ENCODE data around the gene DCAF10.
A peak's percentile ranks its signal among the peaks of the same experiment; 100 is the strongest.
"Not testable (repeated sequence)": the region's sequence is repeated elsewhere in the genome, so short reads cannot be mapped to it uniquely, and the experiment has no call there.

The DCAF10 gene

GRCh38 chr9:37800631-37801286 is at the start of gene DCAF10:
Gene DCAF10, plus strand, starts transcription at chr9:37800797. Its CDS starts 70 bp downstream, at chr9:37800867.
- Mint-ChIP-seq H3K27ac (peak within 1 kb of the TSS; percentile 92 to 95), H3K4me3 (peak within 1 kb of the TSS; percentile 93), H3K4me1 (peaks cover 43% of the 10 kb centered on the region), H3K9me3 (no peaks in the 10 kb centered on the region), H3K27me3 (no peaks in the 10 kb centered on the region)
- DNase-seq (peak; percentile 92), ATAC-seq (peak; percentile 91)

- DNase-seq (no peak), ATAC-seq (no peak)
- peaks cover 0 to 3% of the 10 kb centered on the region in 2 donors for H3K9me3 Mint-ChIP-seq
- H3K27ac Mint-ChIP-seq, result no peak overlapping the region
- H3K27me3 Mint-ChIP-seq, result no peaks in the 10 kb centered on the region
- H3K4me1 Mint-ChIP-seq, result peaks cover 28% of the 10 kb centered on the region
- no peak overlapping the region for H3K4me3 Mint-ChIP-seq
These were observed 49.4 kb upstream of the DCAF10 start for GRCh38 chr9:37751186-37751585.

GRCh38 chr9:37751704-37752103 is 48.9 kb upstream of the DCAF10 start:
- H3K9me3 Mint-ChIP-seq, ATAC-seq, DNase-seq, H3K27me3 Mint-ChIP-seq, H3K27ac Mint-ChIP-seq, H3K4me3 Mint-ChIP-seq: not testable (repeated sequence)
- H3K4me1 Mint-ChIP-seq, result peaks cover 30% of the 10 kb centered on the region

- DNase-seq, ATAC-seq, H3K27me3 Mint-ChIP-seq, H3K4me3 Mint-ChIP-seq, H3K9me3 Mint-ChIP-seq, H3K27ac Mint-ChIP-seq: not testable (repeated sequence)
- peaks cover 30% of the 10 kb centered on the region for H3K4me1 Mint-ChIP-seq
These were observed 48.5 kb upstream of the DCAF10 start for GRCh38 chr9:37752112-37752511.

- no peak for ATAC-seq
- peak overlapping the region; percentile 96 to 97 for H3K27ac Mint-ChIP-seq
- H3K4me1 Mint-ChIP-seq, result peaks cover 30% of the 10 kb centered on the region
- peaks cover 0 to 3% of the 10 kb centered on the region in 2 donors for H3K9me3 Mint-ChIP-seq
- H3K4me3 Mint-ChIP-seq, result peak overlapping the region; percentile 83 to 92
- peak; percentile 10 to 31 for DNase-seq
- no peaks in the 10 kb centered on the region for H3K27me3 Mint-ChIP-seq
These were observed 47.7 kb upstream of the DCAF10 start for GRCh38 chr9:37752642-37753488.

GRCh38 chr9:37753489-37754190 is 47.0 kb upstream of the DCAF10 start, which contains the start of gene TRMT10B:
Gene TRMT10B, plus strand, starts transcription at chr9:37753805. Its CDS starts 8,127 bp downstream, at chr9:37761932.
- Mint-ChIP-seq H3K27me3 (no peaks in the 10 kb centered on the region), H3K4me3 (peak within 1 kb of the TSS; percentile 83 to 92), H3K4me1 (peaks cover 32% of the 10 kb centered on the region), H3K27ac (peak within 1 kb of the TSS; percentile 96 to 97), H3K9me3 (peaks cover 0 to 3% of the 10 kb centered on the region in 2 donors)
- DNase-seq (peak; percentile 66 to 69), ATAC-seq (peak; percentile 89)

- H3K4me3 Mint-ChIP-seq, result no peak overlapping the region
- no peaks in the 10 kb centered on the region for H3K9me3 Mint-ChIP-seq
- H3K4me1 Mint-ChIP-seq, result peaks cover 33% of the 10 kb centered on the region
- H3K27me3 Mint-ChIP-seq, result no peaks in the 10 kb centered on the region
- ATAC-seq, result no peak
- H3K27ac Mint-ChIP-seq, result no peak overlapping the region
- DNase-seq, result no peak
These were observed 41.9 kb upstream of the DCAF10 start for GRCh38 chr9:37758747-37759146.

- no peaks in the 10 kb centered on the region for H3K27me3 Mint-ChIP-seq
- DNase-seq (no peak), ATAC-seq (no peak)
- no peak overlapping the region for H3K4me3 Mint-ChIP-seq
- no peaks in the 10 kb centered on the region for H3K9me3 Mint-ChIP-seq
- H3K27ac Mint-ChIP-seq, result peak overlapping the region in 1 of 2 donors; percentile 2
- peaks cover 17% of the 10 kb centered on the region for H3K4me1 Mint-ChIP-seq
These were observed 40.0 kb upstream of the DCAF10 start for GRCh38 chr9:37760416-37761161.

- DNase-seq (no peak), ATAC-seq (no peak)
- no peaks in the 10 kb centered on the region for H3K9me3 Mint-ChIP-seq
- no peaks in the 10 kb centered on the region for H3K27me3 Mint-ChIP-seq
- H3K4me1 Mint-ChIP-seq, result peaks cover 9% of the 10 kb centered on the region
- no peak overlapping the region for H3K27ac Mint-ChIP-seq
- H3K4me3 Mint-ChIP-seq, result no peak overlapping the region
These were observed 39.1 kb upstream of the DCAF10 start for GRCh38 chr9:37761511-37761910.

GRCh38 chr9:37765263-37765662 is 35.3 kb upstream of the DCAF10 start:
- not testable (repeated sequence) for H3K27me3 Mint-ChIP-seq, H3K4me3 Mint-ChIP-seq, H3K9me3 Mint-ChIP-seq, H3K27ac Mint-ChIP-seq, DNase-seq, H3K4me1 Mint-ChIP-seq, ATAC-seq

GRCh38 chr9:37769306-37769705 is 31.3 kb upstream of the DCAF10 start:
- H3K9me3 Mint-ChIP-seq, result no peaks in the 10 kb centered on the region
- no peak for ATAC-seq
- H3K4me3 Mint-ChIP-seq, result no peak overlapping the region
- H3K27me3 Mint-ChIP-seq, result no peaks in the 10 kb centered on the region
- no peak overlapping the region for H3K27ac Mint-ChIP-seq
- no peaks in the 10 kb centered on the region for H3K4me1 Mint-ChIP-seq
- DNase-seq, result no peak

- Mint-ChIP-seq H3K9me3 (no peaks in the 10 kb centered on the region), H3K27me3 (no peaks in the 10 kb centered on the region), H3K4me1 (no peaks in the 10 kb centered on the region), H3K4me3 (no peak overlapping the region), H3K27ac (no peak overlapping the region)
- no peak for ATAC-seq
- DNase-seq, result no peak
These were observed 30.6 kb upstream of the DCAF10 start for GRCh38 chr9:37769995-37770394.

- peak overlapping the region; percentile 20 to 55 for H3K27ac Mint-ChIP-seq
- ATAC-seq (no peak), DNase-seq (no peak)
- H3K4me1 Mint-ChIP-seq, result peaks cover 4% of the 10 kb centered on the region
- no peaks in the 10 kb centered on the region for H3K9me3 Mint-ChIP-seq
- no peak overlapping the region for H3K4me3 Mint-ChIP-seq
- no peaks in the 10 kb centered on the region for H3K27me3 Mint-ChIP-seq
These were observed 25.2 kb upstream of the DCAF10 start for GRCh38 chr9:37775216-37775919.

GRCh38 chr9:37776328-37776727 is 24.3 kb upstream of the DCAF10 start:
- no peak for ATAC-seq
- DNase-seq, result no peak
- Mint-ChIP-seq H3K4me3 (no peak overlapping the region), H3K27me3 (no peaks in the 10 kb centered on the region), H3K9me3 (no peaks in the 10 kb centered on the region), H3K27ac (no peak overlapping the region), H3K4me1 (peaks cover 7% of the 10 kb centered on the region)
